LNCaP clone FGC (cell line): ENCODE results near the gene CCL8.

ENCODE experiments used
- DNase-seq: peaks from one replicate; pipeline ENCODE4 v3.0.0-alpha.2; 2011; ENCODE audit warnings: low read depth
- H3K4me3 ChIP-seq: 2 replicates; pipeline ENCODE4 v1.5.1; 2011; ENCODE audit warnings: mild to moderate bottlenecking, low read depth, low read length, control low read depth
- TF ChIP-seq, protein P1 (sequence below): IDR thresholded peaks from 2 replicates; pipeline ENCODE4 v1.5.1; 2012; ENCODE audit warnings: mild to moderate bottlenecking; ENCODE audit not compliant: control insufficient read depth, insufficient read depth; ENCODE audit errors: extremely low read depth

CCL8 gene

DNA sequence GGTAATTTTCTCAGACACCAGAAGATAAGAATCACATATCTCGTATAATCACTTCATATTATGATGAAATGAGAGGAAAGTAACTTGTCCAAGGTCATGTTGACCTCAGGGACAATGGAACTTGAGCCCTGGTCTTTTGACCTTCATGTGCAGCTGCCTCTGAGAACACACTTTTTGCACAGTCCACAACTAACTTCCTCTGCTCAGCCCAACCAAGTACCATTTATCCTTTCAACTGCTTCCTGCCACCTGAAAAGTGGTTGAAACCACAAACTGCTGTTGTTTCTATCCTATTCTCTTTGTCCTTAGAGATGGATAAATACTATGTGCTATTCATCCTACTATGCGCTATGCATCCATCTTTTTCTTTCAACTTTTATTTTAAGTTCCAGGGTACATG lies 46.1 kb downstream of the CCL8 start:
- no peak for DNase-seq
- TF ChIP-seq, protein P1, sequence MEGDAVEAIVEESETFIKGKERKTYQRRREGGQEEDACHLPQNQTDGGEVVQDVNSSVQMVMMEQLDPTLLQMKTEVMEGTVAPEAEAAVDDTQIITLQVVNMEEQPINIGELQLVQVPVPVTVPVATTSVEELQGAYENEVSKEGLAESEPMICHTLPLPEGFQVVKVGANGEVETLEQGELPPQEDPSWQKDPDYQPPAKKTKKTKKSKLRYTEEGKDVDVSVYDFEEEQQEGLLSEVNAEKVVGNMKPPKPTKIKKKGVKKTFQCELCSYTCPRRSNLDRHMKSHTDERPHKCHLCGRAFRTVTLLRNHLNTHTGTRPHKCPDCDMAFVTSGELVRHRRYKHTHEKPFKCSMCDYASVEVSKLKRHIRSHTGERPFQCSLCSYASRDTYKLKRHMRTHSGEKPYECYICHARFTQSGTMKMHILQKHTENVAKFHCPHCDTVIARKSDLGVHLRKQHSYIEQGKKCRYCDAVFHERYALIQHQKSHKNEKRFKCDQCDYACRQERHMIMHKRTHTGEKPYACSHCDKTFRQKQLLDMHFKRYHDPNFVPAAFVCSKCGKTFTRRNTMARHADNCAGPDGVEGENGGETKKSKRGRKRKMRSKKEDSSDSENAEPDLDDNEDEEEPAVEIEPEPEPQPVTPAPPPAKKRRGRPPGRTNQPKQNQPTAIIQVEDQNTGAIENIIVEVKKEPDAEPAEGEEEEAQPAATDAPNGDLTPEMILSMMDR: no peak
- H3K4me3 ChIP-seq: no peak overlapping the region

DNA sequence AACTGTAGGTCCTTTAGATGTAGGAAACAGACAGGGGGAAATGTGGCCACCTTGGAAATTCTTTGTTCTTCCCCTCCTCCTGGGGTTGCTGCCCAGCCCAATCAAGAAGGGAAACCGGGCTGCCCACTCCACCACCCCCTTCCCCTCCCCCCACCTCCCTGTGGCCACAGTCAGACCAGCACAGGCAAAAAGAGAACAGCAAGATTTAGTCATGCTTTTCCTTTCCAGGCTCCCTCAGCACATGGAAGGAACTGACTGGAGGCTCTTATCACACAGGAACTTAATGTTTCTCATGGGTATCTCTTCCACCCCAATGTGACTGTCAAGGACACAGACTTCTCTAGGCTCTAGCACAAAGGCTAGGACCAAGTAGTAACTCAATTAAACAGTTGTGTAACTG lies 46.8 kb downstream of the CCL8 start:
- TF ChIP-seq, protein P1: no peak
- no peak overlapping the region for H3K4me3 ChIP-seq
- no peak for DNase-seq

DNA sequence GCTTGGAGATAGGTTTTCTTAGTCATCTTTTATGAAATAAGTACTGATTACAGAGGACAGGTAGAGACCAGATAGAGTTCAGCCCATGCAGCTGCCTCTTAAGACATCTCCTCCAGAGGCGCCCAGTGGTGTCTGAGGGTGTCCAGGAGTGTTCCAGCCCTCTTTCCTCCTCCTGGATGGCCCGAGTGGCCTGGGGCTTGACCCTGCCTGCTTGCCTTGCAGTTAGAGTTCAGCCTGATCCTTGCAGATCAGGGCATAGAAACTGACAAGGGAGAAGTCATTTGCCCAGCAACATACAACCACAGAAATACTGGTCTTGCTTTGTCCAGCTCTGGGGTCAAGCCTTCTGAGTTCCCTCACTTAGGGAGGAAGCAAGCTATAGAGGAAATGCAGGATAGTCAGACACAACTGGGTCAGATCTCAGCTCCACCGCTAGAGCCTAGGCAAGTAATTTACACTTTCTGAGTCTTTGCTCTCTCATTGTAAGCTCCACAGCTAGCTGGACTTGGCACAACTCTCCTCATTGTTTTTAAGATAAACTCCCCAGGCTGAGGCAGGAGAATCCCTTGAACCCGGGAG lies 47.4 kb downstream of the CCL8 start:
- H3K4me3 ChIP-seq: no peak overlapping the region
- TF ChIP-seq, protein P1: no peak
- DNase-seq: no peak

DNA sequence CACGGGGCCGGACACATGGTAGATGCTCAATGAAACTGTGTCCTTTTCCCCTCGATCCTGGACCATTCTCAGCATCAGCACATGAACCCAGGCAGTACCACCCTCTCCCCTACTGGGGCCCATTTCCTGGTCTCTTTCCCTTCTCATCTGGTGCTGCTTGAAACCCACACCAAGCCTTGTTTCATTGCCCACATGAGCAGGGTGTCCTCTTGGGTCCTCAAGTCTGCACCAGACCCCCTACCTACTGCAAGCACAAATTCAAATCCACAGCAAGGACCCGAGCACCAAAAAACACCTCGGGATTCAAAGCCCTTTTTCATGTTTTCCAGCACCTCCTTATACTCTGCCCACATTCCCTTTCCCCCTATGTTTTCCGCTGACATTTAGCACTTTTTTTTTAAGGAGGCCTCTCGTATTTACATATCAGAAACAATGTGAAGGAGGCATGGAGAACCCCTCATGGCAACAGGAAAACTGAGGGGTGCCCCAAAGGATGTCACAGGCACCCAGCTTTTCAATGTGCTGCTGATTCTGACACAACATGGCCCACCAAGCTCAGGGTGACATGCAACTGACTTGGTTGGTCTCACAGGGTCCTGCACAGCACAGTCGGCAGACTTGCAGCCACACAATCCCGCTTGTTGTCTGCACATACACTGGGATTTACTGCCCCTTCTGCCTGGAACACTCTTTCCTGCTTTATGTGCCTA lies 48.4 kb downstream of the CCL8 start:
- no peak for DNase-seq
- TF ChIP-seq, protein P1: no peak
- no peak overlapping the region for H3K4me3 ChIP-seq

DNA sequence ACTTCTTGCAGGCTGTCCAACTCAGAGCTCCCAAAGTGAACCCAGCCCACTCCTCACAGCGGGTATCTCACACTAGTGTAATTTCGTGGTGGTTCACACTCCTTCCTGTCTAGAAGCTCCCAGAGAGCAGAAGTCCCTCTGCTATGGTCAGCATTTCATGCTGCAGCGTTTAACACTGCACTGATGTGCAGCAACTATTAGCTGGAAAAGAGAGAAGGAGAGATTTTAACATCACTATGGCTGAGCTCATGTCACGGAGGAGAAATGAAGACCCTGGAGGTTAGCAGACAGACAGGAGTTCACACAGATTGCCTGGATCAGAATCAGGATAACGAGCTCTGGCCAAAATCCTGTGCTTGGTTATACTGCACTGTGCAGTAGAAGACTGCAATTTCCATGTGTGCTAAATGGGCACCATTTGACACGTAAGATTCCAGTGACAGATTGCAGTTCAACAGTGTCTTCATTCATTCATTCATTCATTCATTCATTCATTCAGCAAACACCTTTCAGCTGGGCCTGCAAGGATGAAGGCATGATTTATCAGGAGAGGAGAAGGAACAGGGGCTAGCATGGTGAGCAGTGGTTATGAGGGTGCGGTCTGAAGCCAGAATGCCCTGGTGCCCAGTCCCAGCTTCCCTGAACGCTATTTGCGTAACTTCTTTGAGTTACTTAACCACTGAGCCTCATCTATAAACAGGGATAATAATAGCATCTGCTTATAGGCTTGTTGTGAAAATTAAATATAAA lies 49.1 kb downstream of the CCL8 start:
- DNase-seq: no peak
- TF ChIP-seq, protein P1: no peak
- H3K4me3 ChIP-seq: no peak overlapping the region

DNA sequence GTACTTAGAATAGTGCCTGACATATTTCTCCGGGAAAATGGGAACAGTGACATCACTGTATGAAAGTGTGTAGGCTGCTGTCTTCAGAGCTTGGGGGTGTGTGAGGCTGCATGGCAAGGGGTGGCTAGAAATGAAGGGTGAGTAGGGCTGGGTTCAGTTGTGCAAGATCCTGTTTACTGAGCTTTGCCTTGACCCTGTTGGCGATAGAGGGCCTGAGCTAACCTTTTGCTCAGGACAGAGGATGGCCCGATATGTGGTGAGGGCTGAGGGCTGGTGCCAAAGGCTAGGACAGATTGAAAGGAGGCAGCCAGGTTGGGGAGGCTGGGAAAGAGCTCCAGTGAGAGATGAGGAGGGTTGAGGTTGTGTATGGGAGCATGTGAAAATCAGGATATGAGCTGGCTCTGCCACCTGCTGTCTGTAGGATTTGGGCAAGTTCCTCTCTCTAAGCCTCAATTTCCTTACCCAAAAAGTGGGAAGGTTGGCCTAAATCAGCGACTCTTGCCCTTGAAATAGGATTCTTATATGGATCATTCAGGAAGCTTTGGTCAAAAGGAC lies 49.8 kb downstream of the CCL8 start:
- TF ChIP-seq, protein P1: no peak
- no peak overlapping the region for H3K4me3 ChIP-seq
- no peak for DNase-seq
